UCSD-AML1 (cell line): ENCODE results near the gene EID3.
A peak's percentile ranks its signal among the peaks of the same experiment; 100 is the strongest.
"Not testable (repeated sequence)": the region's sequence is repeated elsewhere in the genome, so short reads cannot be mapped to it uniquely, and the experiment has no call there.

Experiments used
- DNase-seq: peaks from one replicate; lab custom pipeline; 2025; ENCODE audit not compliant: unreplicated experiment; lab: John Stamatoyannopoulos, UW

The EID3 gene

GRCh38 chr12:104303538-104304151 is at the start of gene EID3:
TSS of gene EID3 (plus strand) at chr12:104303739. CDS start at chr12:104303935, 196 bp downstream.
- DNase-seq: no peak

DNA sequence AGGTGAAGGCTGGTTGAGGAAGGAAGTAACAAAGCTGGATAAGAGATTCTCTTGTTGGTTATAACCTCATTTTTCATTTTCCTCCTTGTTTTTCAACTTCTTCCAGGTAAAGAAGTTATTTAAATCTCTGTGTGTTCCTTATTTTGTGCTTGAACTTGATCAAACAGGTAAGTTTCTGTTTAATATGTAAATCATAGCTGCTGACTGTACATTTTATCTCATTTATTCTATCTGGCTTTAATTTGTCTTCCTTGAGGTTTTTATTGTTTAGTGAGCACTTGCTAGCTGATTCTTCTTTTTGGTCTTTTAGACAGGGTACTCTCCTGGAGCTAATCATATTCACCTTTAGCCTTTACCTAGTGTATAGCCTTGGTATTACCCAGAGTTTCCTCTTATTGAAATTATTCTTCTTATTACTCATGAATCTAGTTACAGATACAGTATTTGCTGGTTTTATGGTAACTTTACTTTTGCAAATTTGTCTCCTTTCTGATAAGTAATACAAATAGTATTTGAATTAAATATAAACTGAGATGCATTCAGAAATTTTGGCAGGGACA is 45.5 kb upstream of the EID3 start:
- DNase-seq: no peak

DNA sequence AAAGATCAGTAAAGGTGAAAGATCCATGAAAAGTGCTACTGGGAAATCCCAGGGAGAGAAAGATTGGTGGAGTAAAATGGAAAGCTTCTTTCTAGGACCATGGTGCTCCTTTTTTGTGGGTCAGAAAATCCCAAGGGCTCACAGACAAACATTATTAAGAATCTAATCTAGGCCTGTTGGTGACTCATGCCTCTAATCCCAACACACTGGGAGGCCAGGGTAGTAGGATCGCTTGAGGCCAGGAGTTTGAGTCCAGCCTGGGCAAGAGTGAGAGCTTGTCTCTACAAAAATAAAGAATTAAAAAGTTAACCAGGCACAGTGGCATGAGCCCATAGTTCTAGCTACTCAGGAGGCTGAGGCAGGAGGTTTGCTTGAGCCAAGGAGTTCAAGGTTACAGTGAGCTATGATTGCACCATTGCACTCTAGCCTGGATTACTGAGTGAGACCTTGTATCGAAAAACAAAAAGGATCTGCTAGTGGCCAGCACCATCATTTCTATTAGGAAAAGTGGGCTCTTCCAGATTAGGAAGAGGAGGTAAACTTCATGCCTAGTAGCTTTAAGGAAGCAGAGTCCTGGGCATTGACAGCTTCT is 45.0 kb upstream of the EID3 start:
- no peak for DNase-seq

- no peak for DNase-seq
These were observed 40.5 kb upstream of the EID3 start for GRCh38 chr12:104263026-104263425.

DNA sequence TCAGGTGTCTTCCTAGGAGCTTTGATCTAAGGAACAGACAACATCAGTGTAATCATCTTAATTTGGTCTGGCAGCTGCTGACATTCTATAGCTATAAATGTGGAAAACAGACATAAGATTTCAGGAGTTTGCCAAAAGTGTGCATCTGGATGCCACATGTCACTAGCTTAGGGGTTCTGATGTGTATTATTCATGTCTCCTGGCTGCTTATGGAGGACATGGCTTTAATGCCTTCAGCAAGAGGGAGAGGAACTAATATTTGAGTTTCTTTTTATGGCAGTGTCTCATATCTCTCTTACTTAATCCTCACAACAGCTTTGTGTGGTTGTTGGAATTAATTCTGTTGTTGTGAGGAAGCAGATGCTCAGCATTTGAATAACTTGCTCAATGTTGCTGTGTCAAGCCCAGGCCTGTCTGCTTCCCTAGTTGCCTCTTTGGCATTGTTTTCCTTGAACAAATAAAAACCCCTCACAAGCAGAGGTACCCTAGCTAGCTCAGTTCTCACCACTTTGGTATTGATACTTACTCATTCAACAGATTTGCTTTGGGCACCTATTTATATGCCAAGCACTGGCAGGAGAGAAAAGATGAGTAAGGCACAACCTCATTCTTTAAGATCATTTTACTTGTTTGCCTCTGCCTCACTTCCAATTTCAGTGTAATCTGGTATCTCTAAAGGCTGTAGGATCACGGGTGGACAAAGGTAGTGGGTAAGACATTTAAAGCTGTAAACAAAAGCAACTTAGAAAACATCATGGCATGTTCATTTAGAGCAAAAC is 39.8 kb upstream of the EID3 start:
- DNase-seq: no peak

DNA sequence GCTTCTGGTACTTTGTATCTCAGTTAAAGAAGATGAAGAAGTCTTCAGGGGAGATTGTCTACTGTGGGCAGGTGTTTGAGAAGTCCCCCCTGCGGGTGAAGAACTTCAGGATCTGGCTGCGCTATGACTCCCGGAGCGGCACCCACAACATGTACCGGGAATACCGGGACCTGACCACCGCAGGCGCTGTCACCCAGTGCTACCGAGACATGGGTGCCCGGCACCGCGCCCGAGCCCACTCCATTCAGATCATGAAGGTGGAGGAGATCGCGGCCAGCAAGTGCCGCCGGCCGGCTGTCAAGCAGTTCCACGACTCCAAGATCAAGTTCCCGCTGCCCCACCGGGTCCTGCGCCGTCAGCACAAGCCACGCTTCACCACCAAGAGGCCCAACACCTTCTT is 38.1 kb upstream of the EID3 start:
- not testable (repeated sequence) for DNase-seq

DNA sequence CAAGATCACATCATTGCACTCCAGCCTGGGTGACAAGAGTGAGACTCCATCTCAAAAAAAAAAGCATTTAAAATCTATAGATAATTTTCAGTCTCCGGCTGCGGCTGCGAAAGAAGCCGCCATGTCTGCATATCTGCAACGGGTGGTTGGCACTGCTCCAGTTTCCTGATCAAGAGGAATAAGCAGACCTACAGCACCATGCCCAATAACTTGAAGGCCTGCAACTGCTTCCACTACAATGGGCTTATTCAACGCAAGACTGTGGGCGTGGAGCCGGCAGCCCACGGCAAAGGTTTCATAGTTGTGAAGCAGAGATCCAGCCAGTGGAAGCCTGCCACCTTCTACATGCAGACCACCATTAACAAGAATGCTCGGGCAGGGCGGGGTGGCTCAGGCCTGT is 30.6 kb upstream of the EID3 start:
- no peak for DNase-seq

DNA sequence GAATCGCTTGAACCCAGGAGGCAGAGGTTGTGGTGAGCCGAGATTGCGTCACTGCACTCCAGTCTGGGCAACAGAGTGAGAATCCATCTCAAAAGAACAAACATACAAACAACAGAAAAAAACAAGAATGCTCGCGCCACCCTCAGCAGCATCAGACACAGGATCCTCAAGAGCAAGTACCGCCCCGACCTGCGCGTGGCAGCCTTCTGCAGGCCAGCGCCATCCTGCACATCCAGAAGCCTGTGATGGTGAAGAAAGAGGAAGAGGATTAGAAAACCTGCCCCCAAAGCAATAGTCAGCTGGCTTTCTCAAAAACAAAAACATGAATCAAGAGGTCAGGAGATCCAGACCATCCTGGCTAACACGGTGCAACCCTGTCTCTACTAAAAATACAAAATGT is 30.0 kb upstream of the EID3 start:
- DNase-seq: no peak

- DNase-seq: no peak
These were observed 28.7 kb upstream of the EID3 start for GRCh38 chr12:104274811-104275210.

GRCh38 chr12:104275689-104276088 is 27.9 kb upstream of the EID3 start:
- DNase-seq: no peak

- DNase-seq: no peak
These were observed 27.0 kb upstream of the EID3 start for GRCh38 chr12:104276273-104277131.

GRCh38 chr12:104279164-104279563 is 24.4 kb upstream of the EID3 start:
- no peak for DNase-seq

GRCh38 chr12:104280111-104280510 is 23.4 kb upstream of the EID3 start:
- no peak for DNase-seq

GRCh38 chr12:104280717-104281458 is 22.7 kb upstream of the EID3 start:
- no peak for DNase-seq

GRCh38 chr12:104281636-104282035 is 21.9 kb upstream of the EID3 start:
- DNase-seq: no peak

- DNase-seq: no peak
These were observed 21.4 kb upstream of the EID3 start for GRCh38 chr12:104282109-104282508.

GRCh38 chr12:104285740-104286515 is 17.6 kb upstream of the EID3 start:
- no peak for DNase-seq

GRCh38 chr12:104286516-104287482 is 16.7 kb upstream of the EID3 start:
- DNase-seq: peak; percentile 93
